Karpas-422 (cell line): Measurements from ENCODE around the gene EVPL. TPM values are rescaled to one million over a fixed set of nuclear protein-coding genes. Genes with fewer than 3 reads are reported as not detected.
A peak's percentile ranks its signal among the peaks of the same experiment; 100 is the strongest.

Experiments
- DNase-seq: peaks from one replicate; pipeline ENCODE4 v3.0.0-alpha.2; 2015
- H2AFZ ChIP-seq: fragments of 200-600 bp; sonication (generic); 2 replicates; pipeline ENCODE4 v1.6.1; 2014; ENCODE audit warnings: antibody characterized with exemption, low read length, mixed read lengths
- H3K27ac ChIP-seq: fragments of 200-600 bp; sonication (generic); 2 replicates; pipeline ENCODE4 v1.5.1; 2014; ENCODE audit warnings: mild to moderate bottlenecking, low read length, moderate library complexity
- H3K27me3 ChIP-seq: fragments of 200-600 bp; sonication (generic); 2 replicates; pipeline ENCODE4 v1.6.1; 2014; ENCODE audit warnings: low read length, mixed read lengths
- H3K36me3 ChIP-seq: fragments of 200-600 bp; sonication (generic); 2 replicates; pipeline ENCODE4 v1.6.1; 2014; ENCODE audit warnings: low read length, mixed read lengths; ENCODE audit not compliant: insufficient read depth
- H3K4me1 ChIP-seq: fragments of 200-600 bp; sonication (generic); 2 replicates; pipeline ENCODE4 v1.6.1; 2014; ENCODE audit warnings: mild to moderate bottlenecking, low read length, mixed read lengths
- H3K4me2 ChIP-seq: fragments of 200-600 bp; sonication (generic); 2 replicates; pipeline ENCODE4 v1.6.1; 2014; ENCODE audit warnings: low read length, low read depth, mild to moderate bottlenecking; ENCODE audit not compliant: poor library complexity, severe bottlenecking
- H3K4me3 ChIP-seq: fragments of 200-600 bp; sonication (generic); 2 replicates; pipeline ENCODE4 v1.5.1; 2014; ENCODE audit warnings: mild to moderate bottlenecking, antibody characterized with exemption, low read length, mixed read lengths
- H3K79me2 ChIP-seq: fragments of 200-600 bp; sonication (generic); 2 replicates; pipeline ENCODE4 v1.6.1; 2014; ENCODE audit warnings: mild to moderate bottlenecking, low read length, mixed read lengths
- H3K9ac ChIP-seq: fragments of 200-600 bp; sonication (generic); 2 replicates; pipeline ENCODE4 v1.6.0; 2014; ENCODE audit warnings: low read length
- H3K9me2 ChIP-seq: fragments of 200-600 bp; sonication (generic), shearing (Covaris generic); replicated peaks from 2 replicates; pipeline ENCODE4 v1.6.0; 2014; ENCODE audit warnings: mild to moderate bottlenecking, low read length, moderate library complexity; ENCODE audit not compliant: insufficient read depth
- H3K9me3 ChIP-seq: fragments of 300-700, 200-600 bp; sonication (generic); 2 replicates; pipeline ENCODE4 v1.6.1; 2014; ENCODE audit warnings: low read length, mixed read lengths
- H4K20me1 ChIP-seq: fragments of 200-600 bp; sonication (generic); 2 replicates; pipeline ENCODE4 v1.6.1; 2014; ENCODE audit warnings: mild to moderate bottlenecking, antibody characterized with exemption, low read length, low read depth; ENCODE audit not compliant: insufficient read depth
- total RNA-seq: library from RNA; depleted of rRNA; stranded (reverse); fragments of >200 nt; shearing (Covaris generic); gene quantifications from 2 replicates; pipeline ENCODE4 v1.2.3, GENCODE V29; 2014; ENCODE audit warnings: low replicate concordance; rRNA removed

The EVPL gene
- 0.07 and 0.29 TPM in 2 replicates for total RNA-seq

- Histone ChIP-seq H3K27me3 (no peaks in the 10 kb centered on the region), H3K4me2 (no peak within 1 kb of the TSS), H3K9me2 (no peaks in the 10 kb centered on the region), H3K27ac (no peak within 1 kb of the TSS), H2AFZ (no peak within 1 kb of the TSS), H3K4me3 (no peak within 1 kb of the TSS), H3K9ac (no peak within 1 kb of the TSS), H3K9me3 (no peaks in the 10 kb centered on the region), H4K20me1 (no peaks in the 10 kb centered on the region), H3K4me1 (no peaks in the 10 kb centered on the region), H3K36me3 (no peaks in the 10 kb centered on the region), H3K79me2 (no peaks in the 10 kb centered on the region)
- DNase-seq, result no peak
Measured at GRCh38 chr17:76027159-76027839, at the start of gene EVPL. TSS of gene EVPL (minus strand) at chr17:76027306. CDS start at chr17:76027198, 108 bp downstream.

GRCh38 chr17:76076146-76076764, 49.1 kb upstream of the EVPL start:
- no peak for DNase-seq
- Histone ChIP-seq H3K4me1 (peaks cover 25% of the 10 kb centered on the region), H3K27me3 (no peaks in the 10 kb centered on the region), H3K36me3 (no peaks in the 10 kb centered on the region), H3K9ac (no peak overlapping the region), H3K9me2 (no peaks in the 10 kb centered on the region), H3K79me2 (peaks cover 4% of the 10 kb centered on the region; the same call in 1 of the 2 replicates), H3K4me2 (no peak overlapping the region), H4K20me1 (peaks cover 14% of the 10 kb centered on the region), H2AFZ (no peak overlapping the region), H3K9me3 (no peaks in the 10 kb centered on the region), H3K27ac (no peak overlapping the region), H3K4me3 (no peak overlapping the region)

GRCh38 chr17:76075364-76076145, 48.4 kb upstream of the EVPL start:
- Histone ChIP-seq H3K79me2 (peaks cover 4% of the 10 kb centered on the region; the same call in 1 of the 2 replicates), H4K20me1 (peaks cover 15% of the 10 kb centered on the region), H2AFZ (no peak overlapping the region), H3K27me3 (no peaks in the 10 kb centered on the region), H3K9ac (no peak overlapping the region), H3K9me3 (no peaks in the 10 kb centered on the region), H3K27ac (no peak overlapping the region), H3K36me3 (no peaks in the 10 kb centered on the region), H3K9me2 (no peaks in the 10 kb centered on the region), H3K4me1 (peaks cover 29% of the 10 kb centered on the region), H3K4me3 (no peak overlapping the region), H3K4me2 (no peak overlapping the region)
- DNase-seq, result no peak

- H3K4me1 ChIP-seq, result peaks cover 28% of the 10 kb centered on the region
- H3K36me3 ChIP-seq, result no peaks in the 10 kb centered on the region
- H3K79me2 ChIP-seq, result peaks cover 10% of the 10 kb centered on the region
- no peak within 1 kb of the TSS for H2AFZ ChIP-seq
- H3K9me3 ChIP-seq, result no peaks in the 10 kb centered on the region
- H3K27ac ChIP-seq, result no peak within 1 kb of the TSS
- no peaks in the 10 kb centered on the region for H3K27me3 ChIP-seq
- no peaks in the 10 kb centered on the region for H3K9me2 ChIP-seq
- no peak for DNase-seq
- H3K9ac ChIP-seq, result no peak within 1 kb of the TSS
- no peak within 1 kb of the TSS for H3K4me2 ChIP-seq
- H4K20me1 ChIP-seq, result peaks cover 16% of the 10 kb centered on the region
- no peak within 1 kb of the TSS for H3K4me3 ChIP-seq
Measured at GRCh38 chr17:76074390-76075363, 47.6 kb upstream of the EVPL start, which contains the start of gene GALR2. TSS of gene GALR2 (plus strand) at chr17:76074781. CDS start at chr17:76074884, 103 bp downstream.

- Histone ChIP-seq H3K36me3 (no peaks in the 10 kb centered on the region), H3K27me3 (no peaks in the 10 kb centered on the region), H3K4me1 (peaks cover 28% of the 10 kb centered on the region), H3K79me2 (peaks cover 13% of the 10 kb centered on the region), H3K4me3 (peak within 1 kb of the TSS; percentile 94), H2AFZ (peak within 1 kb of the TSS; percentile 72), H3K27ac (peak within 1 kb of the TSS; percentile 76), H3K4me2 (peak within 1 kb of the TSS; percentile 92), H4K20me1 (peaks cover 12% of the 10 kb centered on the region), H3K9ac (peak within 1 kb of the TSS; percentile 71), H3K9me3 (no peaks in the 10 kb centered on the region), H3K9me2 (no peaks in the 10 kb centered on the region)
- peak; percentile 94 for DNase-seq
Measured at GRCh38 chr17:76072148-76072858, 45.2 kb upstream of the EVPL start, which contains the start of gene SRP68. TSS of gene SRP68 (minus strand) at chr17:76072517. CDS start at chr17:76072491, 26 bp downstream.

- Histone ChIP-seq H3K9me2 (no peaks in the 10 kb centered on the region), H3K9me3 (no peaks in the 10 kb centered on the region), H3K36me3 (0 out of 2 replicates have a peak, but pooled peaks cover 3% of the 10 kb centered on the region), H3K9ac (peak overlapping the region; percentile 71), H3K27ac (peak overlapping the region; percentile 76), H3K4me1 (peaks cover 28% of the 10 kb centered on the region), H3K4me2 (peak overlapping the region; percentile 92), H2AFZ (peak overlapping the region; percentile 72; the same call in 1 of the 2 replicates), H4K20me1 (peaks cover 12% of the 10 kb centered on the region), H3K27me3 (no peaks in the 10 kb centered on the region), H3K79me2 (peaks cover 13% of the 10 kb centered on the region), H3K4me3 (peak overlapping the region; percentile 94)
- peak; percentile 53 for DNase-seq
Measured at GRCh38 chr17:76071531-76072147, 44.5 kb upstream of the EVPL start.

- peaks cover 9% of the 10 kb centered on the region; the same call in 1 of the 2 replicates for H4K20me1 ChIP-seq
- peaks cover 12% of the 10 kb centered on the region; the same call in 1 of the 2 replicates for H3K36me3 ChIP-seq
- H3K9me3 ChIP-seq, result no peaks in the 10 kb centered on the region
Measured at GRCh38 chr17:76065775-76066174, 38.7 kb upstream of the EVPL start.

More at GRCh38 chr17:76065775-76066174, 38.7 kb upstream of the EVPL start:
- Histone ChIP-seq H3K27me3 (no peaks in the 10 kb centered on the region), H3K79me2 (peaks cover 9% of the 10 kb centered on the region), H3K4me1 (peaks cover 9% of the 10 kb centered on the region), H3K4me2 (no peak overlapping the region), H3K9me2 (no peaks in the 10 kb centered on the region), H2AFZ (no peak overlapping the region), H3K27ac (no peak overlapping the region), H3K4me3 (no peak overlapping the region), H3K9ac (no peak overlapping the region)
- no peak for DNase-seq
